Mesendoderm (in vitro differentiated cells): ENCODE measurements around the gene CTNNA2.

Experiments used
- DNase-seq: peaks from one replicate; pipeline ENCODE4 v3.0.0; 2013
- H2AK5ac ChIP-seq: 2 replicates; pipeline ENCODE4 v1.6.1; 2013; ENCODE audit warnings: low read length, inconsistent platforms
- H2BK120ac ChIP-seq: 2 replicates; pipeline ENCODE4 v1.6.1; 2013; ENCODE audit warnings: low read depth, mild to moderate bottlenecking, low read length, moderate library complexity, mixed read lengths
- H2BK15ac ChIP-seq: replicated peaks from 2 replicates; pipeline ENCODE4 v1.6.1; 2013; ENCODE audit warnings: low read depth, mild to moderate bottlenecking, moderate library complexity
- H2BK5ac ChIP-seq: 2 replicates; pipeline ENCODE4 v1.6.1; 2013; ENCODE audit warnings: low read length, inconsistent platforms
- H3K18ac ChIP-seq: 2 replicates; pipeline ENCODE4 v1.6.1; 2013; ENCODE audit warnings: mild to moderate bottlenecking, low read length, mixed read lengths
- H3K23ac ChIP-seq: one replicate; pipeline ENCODE4 v1.6.1; 2013; ENCODE audit warnings: low read length
- H3K27ac ChIP-seq: 2 replicates; pipeline ENCODE4 v1.5.1; 2013; ENCODE audit warnings: low read depth, mild to moderate bottlenecking, inconsistent platforms, low read length, moderate library complexity
- H3K27me3 ChIP-seq: 2 replicates; pipeline ENCODE4 v1.6.1; 2013; ENCODE audit warnings: low read length, control low read depth, mild to moderate bottlenecking, inconsistent platforms; ENCODE audit not compliant: insufficient read depth, poor library complexity
- H3K36me3 ChIP-seq: 2 replicates; pipeline ENCODE4 v1.6.1; 2013; ENCODE audit warnings: low read length, inconsistent platforms; ENCODE audit not compliant: control insufficient read depth, insufficient read depth
- H3K4ac ChIP-seq: one replicate; pipeline ENCODE4 v1.6.1; 2013; ENCODE audit warnings: low read depth, mild to moderate bottlenecking, low read length, moderate library complexity
- H3K4me1 ChIP-seq: 2 replicates; pipeline ENCODE4 v1.6.1; 2013; ENCODE audit warnings: low read depth, low read length, inconsistent platforms; ENCODE audit not compliant: control insufficient read depth
- H3K4me2 ChIP-seq: 2 replicates; pipeline ENCODE4 v1.6.1; 2013; ENCODE audit warnings: low read length
- H3K4me3 ChIP-seq: 2 replicates; pipeline ENCODE4 v1.5.1; 2013; ENCODE audit warnings: mild to moderate bottlenecking, low read length
- H3K56ac ChIP-seq: one replicate; pipeline ENCODE4 v1.6.1; 2013; ENCODE audit warnings: low read length
- H3K79me1 ChIP-seq: 2 replicates; pipeline ENCODE4 v1.6.1; 2013; ENCODE audit warnings: low read length, inconsistent platforms
- H3K79me2 ChIP-seq: 2 replicates; pipeline ENCODE4 v1.6.1; 2013; ENCODE audit warnings: mild to moderate bottlenecking, low read length; ENCODE audit not compliant: control insufficient read depth, insufficient read depth
- H3K9ac ChIP-seq: 2 replicates; pipeline ENCODE4 v1.6.1; 2013; ENCODE audit warnings: low read length, inconsistent platforms
- H4K5ac ChIP-seq: one replicate; pipeline ENCODE4 v1.6.1; 2013; ENCODE audit warnings: low read length
- H4K8ac ChIP-seq: one replicate; pipeline ENCODE4 v1.6.1; 2013; ENCODE audit warnings: low read depth, mild to moderate bottlenecking, control low read depth, low read length, moderate library complexity
- WGBS: extraction: QIAGEN DNeasy Blood & Tissue Kit; methylation state at CpG from one replicate; pipeline ENCODE4 v1.1.7; 2013; ENCODE audit warnings: low lambda C conversion rate, missing lambda C conversion rate; ENCODE audit not compliant: insufficient coverage; ENCODE audit errors: extremely low coverage; 5-methylcytosine and 5-hydroxymethylcytosine counted together

Gene CTNNA2

GRCh38 chr2:80303006-80303908 is 790.4 kb downstream of the CTNNA2 start:
- H3K36me3 ChIP-seq = no peaks in the 10 kb centered on the region
- peak overlapping the region; percentile 88 for H3K56ac ChIP-seq
- peaks cover 29% of the 10 kb centered on the region for H3K4me1 ChIP-seq
- H4K5ac ChIP-seq = no peak overlapping the region
- peaks cover 34% of the 10 kb centered on the region for H3K27me3 ChIP-seq
- no peak overlapping the region for H3K18ac ChIP-seq
- H3K9ac ChIP-seq = peak overlapping the region; percentile 54
- peak overlapping the region; percentile 86 for H3K4me2 ChIP-seq
- no peak overlapping the region for H2BK120ac ChIP-seq
- H2BK15ac ChIP-seq = no peak overlapping the region
- H3K23ac ChIP-seq = peak overlapping the region; percentile 92
- peak; percentile 55 for DNase-seq
- no peak overlapping the region for H2BK5ac ChIP-seq
- H4K8ac ChIP-seq = no peak overlapping the region
- WGBS = no CpG with 5 or more reads among the region's 64 CpGs
- H3K79me2 ChIP-seq = no peaks in the 10 kb centered on the region
- no peak overlapping the region for H2AK5ac ChIP-seq
- no peak overlapping the region for H3K27ac ChIP-seq
- H3K4ac ChIP-seq = no peak overlapping the region
- peak overlapping the region; percentile 22 for H3K4me3 ChIP-seq
- H3K79me1 ChIP-seq = no peaks in the 10 kb centered on the region

DNA sequence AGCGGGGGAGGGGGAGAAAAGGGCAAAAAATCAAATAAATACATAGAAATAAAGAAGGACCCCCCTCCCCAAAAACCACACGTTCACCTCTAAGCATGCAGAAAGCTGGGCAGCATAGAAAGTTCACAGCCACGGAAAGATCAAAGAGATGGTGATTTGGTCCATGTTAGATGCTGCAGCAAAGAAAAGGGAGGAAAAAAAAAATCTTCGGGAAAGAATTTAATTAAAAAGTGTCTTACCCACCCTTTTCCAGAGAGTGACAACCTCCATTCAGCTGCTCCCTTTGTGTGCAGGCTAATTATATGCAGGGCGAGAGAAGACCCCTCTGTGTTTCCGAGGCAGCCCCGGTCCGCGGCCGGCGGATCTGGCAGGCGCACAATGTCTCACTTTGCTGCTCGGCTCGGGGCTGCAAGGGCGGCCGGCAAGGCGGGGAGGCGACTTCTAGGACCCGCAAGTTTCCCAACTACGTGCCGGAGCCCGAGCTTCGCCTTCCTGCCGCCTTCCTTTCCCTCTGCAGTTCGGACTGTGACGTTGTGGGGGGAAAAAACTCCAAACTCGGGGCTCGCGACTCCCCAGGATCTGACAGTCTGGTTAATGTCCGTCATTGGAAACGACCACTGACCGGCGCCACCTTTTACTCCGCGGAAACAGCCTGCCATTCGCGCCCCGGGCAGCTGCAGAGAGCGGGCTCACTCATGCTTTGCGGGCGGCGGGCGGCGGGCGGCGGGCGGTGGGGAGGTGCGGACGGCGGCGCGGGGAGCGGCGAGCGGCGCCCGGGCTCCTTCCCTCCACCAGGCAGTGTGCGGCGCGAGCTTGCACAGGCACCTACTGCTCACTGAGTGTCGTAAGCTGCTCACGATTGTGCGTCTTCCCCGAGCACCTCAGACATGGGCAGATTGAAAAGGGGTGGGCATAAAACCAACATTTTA is 791.3 kb downstream of the CTNNA2 start, which contains the start of gene LRRTM1:
LRRTM1 (minus strand) TSS at position 844 of the 929 bp plus-strand sequence. CDS start 933 bp downstream, outside the sequence.
- Histone ChIP-seq H3K79me2 (no peaks in the 10 kb centered on the region), H3K4ac (no peak within 1 kb of the TSS), H3K79me1 (no peaks in the 10 kb centered on the region), H3K18ac (no peak within 1 kb of the TSS), H2BK5ac (no peak within 1 kb of the TSS), H3K36me3 (no peaks in the 10 kb centered on the region), H3K9ac (peak within 1 kb of the TSS; percentile 54), H2BK15ac (no peak within 1 kb of the TSS), H3K23ac (no peak within 1 kb of the TSS), H3K27me3 (peaks cover 34% of the 10 kb centered on the region), H3K4me2 (peak within 1 kb of the TSS; percentile 86), H3K4me1 (peaks cover 23% of the 10 kb centered on the region), H3K27ac (no peak within 1 kb of the TSS), H2BK120ac (no peak within 1 kb of the TSS), H4K5ac (no peak within 1 kb of the TSS), H3K56ac (peak within 1 kb of the TSS; percentile 88), H2AK5ac (no peak within 1 kb of the TSS), H4K8ac (no peak within 1 kb of the TSS), H3K4me3 (peak within 1 kb of the TSS; percentile 49)
- DNase-seq = peak; percentile 56
- no CpG with 5 or more reads among the region's 64 CpGs for WGBS

- DNase-seq = peak; percentile 51
- Histone ChIP-seq H3K4me2 (no peak overlapping the region), H3K56ac (no peak overlapping the region), H3K27ac (no peak overlapping the region), H3K79me2 (no peaks in the 10 kb centered on the region), H2AK5ac (no peak overlapping the region), H3K4me3 (no peak overlapping the region), H4K8ac (no peak overlapping the region), H3K23ac (no peak overlapping the region), H3K27me3 (no peaks in the 10 kb centered on the region), H2BK5ac (no peak overlapping the region), H3K4ac (no peak overlapping the region), H3K36me3 (no peaks in the 10 kb centered on the region), H3K9ac (no peak overlapping the region), H3K79me1 (no peaks in the 10 kb centered on the region), H2BK15ac (no peak overlapping the region), H3K18ac (no peak overlapping the region), H4K5ac (no peak overlapping the region), H3K4me1 (peaks cover 2% of the 10 kb centered on the region), H2BK120ac (no peak overlapping the region)
- WGBS = no CpG with 5 or more reads among the region's 3 CpGs
Measured at GRCh38 chr2:80311304-80311703, 798.5 kb downstream of the CTNNA2 start.

DNA sequence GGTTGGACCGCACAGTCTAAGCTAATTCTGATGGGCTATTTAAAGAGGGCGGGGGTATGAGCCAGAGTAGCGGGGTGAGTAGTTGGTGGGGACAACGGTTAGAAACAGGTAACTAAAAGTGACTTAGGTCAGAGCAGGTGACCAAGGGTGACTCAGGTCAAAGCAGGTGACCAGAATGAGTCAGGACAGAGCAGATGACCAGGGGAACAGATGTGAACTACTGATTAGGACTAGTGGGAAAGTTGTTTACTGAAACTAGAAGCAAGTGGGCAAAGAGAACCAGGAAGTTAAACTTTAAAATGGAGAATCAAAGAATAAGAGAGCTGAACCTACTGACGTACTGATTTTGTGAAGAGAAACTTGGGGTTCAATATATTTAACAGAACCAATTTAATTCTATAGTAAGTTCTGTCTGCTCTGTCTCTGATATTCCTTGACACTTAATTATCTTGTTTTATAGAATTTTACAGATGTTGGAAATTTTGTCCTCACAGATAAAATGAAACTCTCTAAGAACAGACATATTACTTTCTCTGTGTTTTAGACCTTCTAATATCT is 799.5 kb downstream of the CTNNA2 start:
- no peak overlapping the region for H3K23ac ChIP-seq
- no peaks in the 10 kb centered on the region for H3K4me1 ChIP-seq
- no peak overlapping the region for H3K18ac ChIP-seq
- no peak overlapping the region for H4K5ac ChIP-seq
- H3K4me2 ChIP-seq = no peak overlapping the region
- H2BK15ac ChIP-seq = no peak overlapping the region
- no peak overlapping the region for H3K27ac ChIP-seq
- H3K56ac ChIP-seq = no peak overlapping the region
- DNase-seq = no peak
- WGBS = no CpG with 5 or more reads among the region's 5 CpGs
- no peak overlapping the region for H2BK5ac ChIP-seq
- H3K27me3 ChIP-seq = no peaks in the 10 kb centered on the region
- H3K79me1 ChIP-seq = no peaks in the 10 kb centered on the region
- H3K4me3 ChIP-seq = no peak overlapping the region
- H3K79me2 ChIP-seq = no peaks in the 10 kb centered on the region
- no peak overlapping the region for H3K4ac ChIP-seq
- no peak overlapping the region for H3K9ac ChIP-seq
- no peak overlapping the region for H4K8ac ChIP-seq
- H2AK5ac ChIP-seq = no peak overlapping the region
- no peaks in the 10 kb centered on the region for H3K36me3 ChIP-seq
- no peak overlapping the region for H2BK120ac ChIP-seq

GRCh38 chr2:80322311-80322920 is 809.6 kb downstream of the CTNNA2 start:
- H3K27me3 ChIP-seq = no peaks in the 10 kb centered on the region
- no peak overlapping the region for H3K9ac ChIP-seq
- no peak overlapping the region for H3K4ac ChIP-seq
- no peak overlapping the region for H3K23ac ChIP-seq
- H3K4me1 ChIP-seq = peaks cover 13% of the 10 kb centered on the region
- H3K79me2 ChIP-seq = no peaks in the 10 kb centered on the region
- H2BK15ac ChIP-seq = no peak overlapping the region
- H3K79me1 ChIP-seq = no peaks in the 10 kb centered on the region
- H4K8ac ChIP-seq = no peak overlapping the region
- peak overlapping the region; percentile 44 for H3K56ac ChIP-seq
- no CpG with 5 or more reads among the region's 42 CpGs for WGBS
- no peak overlapping the region for H4K5ac ChIP-seq
- peak; percentile 61 for DNase-seq
- no peak overlapping the region for H3K4me3 ChIP-seq
- no peak overlapping the region for H3K4me2 ChIP-seq
- no peaks in the 10 kb centered on the region for H3K36me3 ChIP-seq
- H3K18ac ChIP-seq = no peak overlapping the region
- no peak overlapping the region for H3K27ac ChIP-seq
- no peak overlapping the region for H2BK5ac ChIP-seq
- no peak overlapping the region for H2AK5ac ChIP-seq
- H2BK120ac ChIP-seq = no peak overlapping the region
